Measurements from ENCODE around the gene DAP. TPM values are rescaled to one million over a fixed set of nuclear protein-coding genes. Genes with fewer than 3 reads are reported as not detected.

Gene DAP
- total and polyA plus RNA-seq, 10 of the 15 experiments (the other 5 are each of a cell fraction or from before 2014, with no cell fraction given), result 12.9 to 130 (median 49.9) TPM

DNA sequence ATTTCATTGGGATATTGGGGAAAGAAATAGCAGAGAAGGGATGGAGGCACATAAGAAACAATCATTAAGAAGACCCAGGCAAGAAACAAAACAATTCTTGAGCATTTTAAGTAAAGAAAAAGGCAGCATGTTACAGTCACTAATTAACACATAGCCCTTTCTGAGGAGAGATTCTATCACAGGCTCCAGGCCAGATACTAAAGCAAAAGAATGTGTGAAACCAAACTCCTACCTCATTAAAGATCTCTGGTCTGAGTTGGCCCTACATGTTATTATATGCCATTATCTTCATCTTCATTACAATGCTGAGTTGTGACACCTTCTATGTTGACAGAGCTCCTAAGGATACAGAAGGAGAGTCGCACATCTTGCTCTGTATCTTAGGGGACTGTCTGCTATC is 37.5 kb downstream of the DAP start:
- SMC1A ChIA-PET (ENCODE audit: uncharacterized antibody, unreplicated experiment), result no interaction called here
- BruUV-seq (replicated peaks), result no TSS peak
- FAIRE-seq, result no peak
- Histone ChIP-seq H2AFZ (ENCODE audit: control insufficient read depth, low read depth, low read length) (no peak overlapping the region), H3K4me2 (ENCODE audit: control insufficient read depth, insufficient read depth) (no peak overlapping the region), H3K79me2 (ENCODE audit: control insufficient read depth, insufficient read depth, low read length) (no peaks in the 10 kb centered on the region; the same call in 1 of the 2 replicates), H4K20me1 (ENCODE audit: control insufficient read depth, insufficient read depth) (no peaks in the 10 kb centered on the region), H3K9ac (ENCODE audit: control insufficient read depth, insufficient read depth, low read length) (no peak overlapping the region), H3K36me3 (ENCODE audit: control insufficient read depth in 2 of 2, insufficient read depth in 2 of 2, low read length in 1 of 2) (peaks cover 0 to 15% of the 10 kb centered on the region in 2 experiments), H3K27me3 (replicated peaks in 1 of 2; ENCODE audit: control insufficient read depth in 2 of 2, insufficient read depth in 2 of 2, low read length in 1 of 2) (no peaks in the 10 kb centered on the region), H3K4me3 (no peak overlapping the region), H3K9me3 (replicated peaks; ENCODE audit: control insufficient read depth, insufficient read depth, low read length) (no peaks in the 10 kb centered on the region), H3K27ac (ENCODE audit: control insufficient read depth, insufficient read depth) (no peak overlapping the region), H3K4me1 (ENCODE audit: control insufficient read depth, insufficient read depth, low read length) (peaks cover 10% of the 10 kb centered on the region)
- POLR2A ChIA-PET, result no interaction called here
- RAD21 ChIA-PET (ENCODE audit: unreplicated experiment), result no interaction called here
- in situ Hi-C loops (cut with MboI) (no loop called here), intact Hi-C loops (cut with micrococcal nuclease; ENCODE audit: unreplicated experiment) (no loop called here)
- CTCF ChIA-PET, result interaction anchor here (0.7 to 1.1 kb wide), 5 partner anchors 17 to 141 kb away, joined by 3 to 6 read pairs (median 3); no protein-coding TSS in a partner anchor
- no peak for DNase-seq (ENCODE audit: low read depth, low spot score)
- 100% methylated on average over 1 of the region's 1 CpG for WGBS (ENCODE audit: insufficient coverage, insufficient replicate concordance, low lambda C conversion rate, missing lambda C conversion rate)
- no peak for ATAC-seq
- TF ChIP-seq IKZF2 (IDR thresholded peaks at IDR 0.05) (no peak), RBBP5 (conservative IDR thresholded peaks at IDR 0.05) (no peak), CHD2 (IDR thresholded peaks at IDR 0.05; ENCODE audit: borderline replicate concordance, low read depth, low read length) (no peak), ZNF622 (IDR thresholded peaks at IDR 0.05) (no peak), MTA2 (IDR thresholded peaks at IDR 0.05; ENCODE audit: low read depth) (no peak), BCLAF1 (IDR thresholded peaks at IDR 0.05) (no peak), CEBPZ (IDR thresholded peaks at IDR 0.05; ENCODE audit: low read depth, low read length) (no peak), USF1 (IDR thresholded peaks at IDR 0.05; ENCODE audit: borderline replicate concordance, extremely low read length, insufficient read depth, low read depth, low read length) (no peak)
- TF ChIP-seq, protein P1, sequence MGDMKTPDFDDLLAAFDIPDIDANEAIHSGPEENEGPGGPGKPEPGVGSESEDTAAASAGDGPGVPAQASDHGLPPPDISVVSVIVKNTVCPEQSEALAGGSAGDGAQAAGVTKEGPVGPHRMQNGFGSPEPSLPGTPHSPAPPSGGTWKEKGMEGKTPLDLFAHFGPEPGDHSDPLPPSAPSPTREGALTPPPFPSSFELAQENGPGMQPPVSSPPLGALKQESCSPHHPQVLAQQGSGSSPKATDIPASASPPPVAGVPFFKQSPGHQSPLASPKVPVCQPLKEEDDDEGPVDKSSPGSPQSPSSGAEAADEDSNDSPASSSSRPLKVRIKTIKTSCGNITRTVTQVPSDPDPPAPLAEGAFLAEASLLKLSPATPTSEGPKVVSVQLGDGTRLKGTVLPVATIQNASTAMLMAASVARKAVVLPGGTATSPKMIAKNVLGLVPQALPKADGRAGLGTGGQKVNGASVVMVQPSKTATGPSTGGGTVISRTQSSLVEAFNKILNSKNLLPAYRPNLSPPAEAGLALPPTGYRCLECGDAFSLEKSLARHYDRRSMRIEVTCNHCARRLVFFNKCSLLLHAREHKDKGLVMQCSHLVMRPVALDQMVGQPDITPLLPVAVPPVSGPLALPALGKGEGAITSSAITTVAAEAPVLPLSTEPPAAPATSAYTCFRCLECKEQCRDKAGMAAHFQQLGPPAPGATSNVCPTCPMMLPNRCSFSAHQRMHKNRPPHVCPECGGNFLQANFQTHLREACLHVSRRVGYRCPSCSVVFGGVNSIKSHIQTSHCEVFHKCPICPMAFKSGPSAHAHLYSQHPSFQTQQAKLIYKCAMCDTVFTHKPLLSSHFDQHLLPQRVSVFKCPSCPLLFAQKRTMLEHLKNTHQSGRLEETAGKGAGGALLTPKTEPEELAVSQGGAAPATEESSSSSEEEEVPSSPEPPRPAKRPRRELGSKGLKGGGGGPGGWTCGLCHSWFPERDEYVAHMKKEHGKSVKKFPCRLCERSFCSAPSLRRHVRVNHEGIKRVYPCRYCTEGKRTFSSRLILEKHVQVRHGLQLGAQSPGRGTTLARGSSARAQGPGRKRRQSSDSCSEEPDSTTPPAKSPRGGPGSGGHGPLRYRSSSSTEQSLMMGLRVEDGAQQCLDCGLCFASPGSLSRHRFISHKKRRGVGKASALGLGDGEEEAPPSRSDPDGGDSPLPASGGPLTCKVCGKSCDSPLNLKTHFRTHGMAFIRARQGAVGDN (IDR thresholded peaks at IDR 0.05), result no peak
- TF ChIP-seq, protein P2, sequence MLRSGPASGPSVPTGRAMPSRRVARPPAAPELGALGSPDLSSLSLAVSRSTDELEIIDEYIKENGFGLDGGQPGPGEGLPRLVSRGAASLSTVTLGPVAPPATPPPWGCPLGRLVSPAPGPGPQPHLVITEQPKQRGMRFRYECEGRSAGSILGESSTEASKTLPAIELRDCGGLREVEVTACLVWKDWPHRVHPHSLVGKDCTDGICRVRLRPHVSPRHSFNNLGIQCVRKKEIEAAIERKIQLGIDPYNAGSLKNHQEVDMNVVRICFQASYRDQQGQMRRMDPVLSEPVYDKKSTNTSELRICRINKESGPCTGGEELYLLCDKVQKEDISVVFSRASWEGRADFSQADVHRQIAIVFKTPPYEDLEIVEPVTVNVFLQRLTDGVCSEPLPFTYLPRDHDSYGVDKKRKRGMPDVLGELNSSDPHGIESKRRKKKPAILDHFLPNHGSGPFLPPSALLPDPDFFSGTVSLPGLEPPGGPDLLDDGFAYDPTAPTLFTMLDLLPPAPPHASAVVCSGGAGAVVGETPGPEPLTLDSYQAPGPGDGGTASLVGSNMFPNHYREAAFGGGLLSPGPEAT (IDR thresholded peaks at IDR 0.05; ENCODE audit: low read depth), result no peak

All from GM12878 (cell line).